Cardiac fibroblast (primary cell): ENCODE data around the gene CEP57L1.
"Not testable (repeated sequence)": the region's sequence is repeated elsewhere in the genome, so short reads cannot be mapped to it uniquely, and the experiment has no call there.

Experiments
- DNase-seq, 2 donors: peaks; one replicate each; pipeline versions ENCODE4 v3.0.0 to v3.0.0-alpha.2; 2010; ENCODE audit warnings: low read depth in 2 of 2
- H3K4me3 ChIP-seq, 2 donors: replicated peaks in 1 of 2; 1 replicate in 1 of 2; 2 replicates in 1 of 2; pipeline ENCODE4 v1.5.1; 2011; ENCODE audit warnings: low read depth in 2 of 2, low read length in 2 of 2, mild to moderate bottlenecking in 2 of 2, moderate library complexity in 1 of 2
- TF ChIP-seq, protein P1 (sequence below): IDR thresholded peaks from one replicate; pipeline ENCODE4 v1.5.1; 2011; ENCODE audit warnings: low read depth, mild to moderate bottlenecking, low read length, inconsistent platforms

Gene CEP57L1

DNA sequence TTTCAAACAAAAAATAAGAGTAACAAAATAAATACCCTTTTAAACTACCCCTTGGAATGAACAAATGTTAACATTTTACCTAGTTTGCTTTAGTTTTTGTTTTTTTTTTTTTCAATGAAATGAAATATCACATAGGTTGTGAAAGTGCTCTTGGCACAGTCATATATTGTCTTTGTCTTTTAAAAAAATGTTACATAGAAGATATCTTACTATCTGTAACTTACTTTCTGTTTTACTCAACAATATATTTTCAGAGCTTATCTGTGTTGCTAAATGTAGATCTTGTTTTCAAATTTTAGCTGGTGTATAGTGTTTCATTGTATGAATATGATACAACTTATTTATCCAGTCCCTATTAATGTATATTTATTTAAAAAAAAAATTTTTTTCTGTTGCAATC, 8.6 kb downstream of the CEP57L1 start:
- no peak for DNase-seq
- TF ChIP-seq, protein P1, sequence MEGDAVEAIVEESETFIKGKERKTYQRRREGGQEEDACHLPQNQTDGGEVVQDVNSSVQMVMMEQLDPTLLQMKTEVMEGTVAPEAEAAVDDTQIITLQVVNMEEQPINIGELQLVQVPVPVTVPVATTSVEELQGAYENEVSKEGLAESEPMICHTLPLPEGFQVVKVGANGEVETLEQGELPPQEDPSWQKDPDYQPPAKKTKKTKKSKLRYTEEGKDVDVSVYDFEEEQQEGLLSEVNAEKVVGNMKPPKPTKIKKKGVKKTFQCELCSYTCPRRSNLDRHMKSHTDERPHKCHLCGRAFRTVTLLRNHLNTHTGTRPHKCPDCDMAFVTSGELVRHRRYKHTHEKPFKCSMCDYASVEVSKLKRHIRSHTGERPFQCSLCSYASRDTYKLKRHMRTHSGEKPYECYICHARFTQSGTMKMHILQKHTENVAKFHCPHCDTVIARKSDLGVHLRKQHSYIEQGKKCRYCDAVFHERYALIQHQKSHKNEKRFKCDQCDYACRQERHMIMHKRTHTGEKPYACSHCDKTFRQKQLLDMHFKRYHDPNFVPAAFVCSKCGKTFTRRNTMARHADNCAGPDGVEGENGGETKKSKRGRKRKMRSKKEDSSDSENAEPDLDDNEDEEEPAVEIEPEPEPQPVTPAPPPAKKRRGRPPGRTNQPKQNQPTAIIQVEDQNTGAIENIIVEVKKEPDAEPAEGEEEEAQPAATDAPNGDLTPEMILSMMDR, result no peak
- H3K4me3 ChIP-seq, result no peak overlapping the region

DNA sequence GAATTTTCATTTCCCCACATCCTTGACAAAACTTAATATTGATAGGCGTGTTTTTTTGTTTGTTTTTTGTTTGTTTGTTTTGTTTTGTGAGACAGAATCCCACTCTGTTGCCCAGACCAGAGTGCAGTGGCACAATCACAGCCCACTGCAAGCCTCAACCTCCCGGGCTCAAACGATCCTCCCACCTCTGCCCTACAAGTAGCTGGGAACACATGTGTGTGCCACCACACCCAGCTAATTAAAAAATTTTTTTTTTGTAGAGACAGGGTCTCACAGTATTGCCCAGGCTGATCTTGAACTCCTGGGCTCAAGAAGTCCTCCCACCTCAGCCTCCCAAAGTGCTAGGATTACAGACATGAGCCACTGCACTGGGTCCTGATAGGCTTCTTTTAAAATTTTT, 9.2 kb downstream of the CEP57L1 start:
- no peak overlapping the region for H3K4me3 ChIP-seq
- TF ChIP-seq, protein P1, result no peak
- DNase-seq, result no peak

DNA sequence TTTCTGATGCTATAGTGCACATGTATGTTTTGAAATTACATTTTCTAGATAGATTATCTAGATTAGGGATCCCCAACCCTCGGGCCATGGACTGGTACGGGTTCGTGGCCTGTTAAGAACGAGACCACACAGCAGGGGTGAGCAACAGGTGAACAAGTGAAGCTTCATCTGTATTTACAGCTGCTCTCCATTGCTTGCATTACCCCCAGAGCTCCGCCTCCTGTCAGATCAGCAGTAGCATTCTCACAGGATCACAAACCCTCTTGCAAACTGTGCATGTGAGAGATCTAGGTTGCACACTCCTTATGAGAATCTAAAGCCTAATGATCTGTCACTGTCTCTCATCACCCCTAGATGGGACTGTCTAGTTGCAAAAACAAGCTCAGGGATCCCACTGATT, 10.4 kb downstream of the CEP57L1 start:
- no peak for DNase-seq
- H3K4me3 ChIP-seq, result no peak overlapping the region
- TF ChIP-seq, protein P1, result no peak

DNA sequence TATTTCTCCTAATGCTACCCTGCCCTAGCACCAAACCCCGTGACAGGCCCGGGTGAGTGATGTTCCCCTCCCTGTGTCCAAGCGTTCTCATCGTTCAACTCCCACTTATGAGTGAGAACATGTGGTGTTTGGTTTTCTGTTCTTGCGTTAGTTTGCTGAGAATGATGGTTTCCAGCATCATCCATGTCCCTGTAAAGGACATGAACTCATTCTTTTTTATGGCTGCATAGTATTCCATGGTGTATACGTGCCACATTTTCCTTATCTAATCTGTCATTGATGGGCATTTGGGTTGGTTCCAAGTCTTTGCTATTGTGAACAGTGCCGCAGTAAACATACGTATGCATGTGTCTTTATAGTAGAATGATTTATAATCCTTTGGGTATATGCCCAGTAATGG, 14.4 kb downstream of the CEP57L1 start:
- DNase-seq, H3K4me3 ChIP-seq: not testable (repeated sequence)

DNA sequence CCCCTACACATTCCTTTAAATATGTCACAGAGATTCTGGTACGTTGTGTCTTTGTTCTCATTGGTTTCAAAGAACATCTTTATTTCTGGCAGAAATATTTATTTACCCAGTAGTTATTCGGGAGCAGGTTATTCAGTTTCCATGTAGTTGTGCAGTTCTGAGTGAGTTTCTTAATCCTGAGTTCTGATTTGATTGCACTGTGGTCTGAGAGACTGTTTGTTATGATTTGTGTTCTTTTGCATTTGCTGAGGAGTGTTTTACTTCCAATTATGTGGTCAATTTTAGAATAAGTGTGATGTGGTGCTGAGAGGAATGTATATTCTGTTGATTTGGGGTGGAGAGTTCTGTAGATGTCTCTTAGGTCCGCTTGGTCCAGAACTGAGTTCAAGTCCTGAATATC, 17.4 kb downstream of the CEP57L1 start:
- DNase-seq, H3K4me3 ChIP-seq: not testable (repeated sequence)

DNA sequence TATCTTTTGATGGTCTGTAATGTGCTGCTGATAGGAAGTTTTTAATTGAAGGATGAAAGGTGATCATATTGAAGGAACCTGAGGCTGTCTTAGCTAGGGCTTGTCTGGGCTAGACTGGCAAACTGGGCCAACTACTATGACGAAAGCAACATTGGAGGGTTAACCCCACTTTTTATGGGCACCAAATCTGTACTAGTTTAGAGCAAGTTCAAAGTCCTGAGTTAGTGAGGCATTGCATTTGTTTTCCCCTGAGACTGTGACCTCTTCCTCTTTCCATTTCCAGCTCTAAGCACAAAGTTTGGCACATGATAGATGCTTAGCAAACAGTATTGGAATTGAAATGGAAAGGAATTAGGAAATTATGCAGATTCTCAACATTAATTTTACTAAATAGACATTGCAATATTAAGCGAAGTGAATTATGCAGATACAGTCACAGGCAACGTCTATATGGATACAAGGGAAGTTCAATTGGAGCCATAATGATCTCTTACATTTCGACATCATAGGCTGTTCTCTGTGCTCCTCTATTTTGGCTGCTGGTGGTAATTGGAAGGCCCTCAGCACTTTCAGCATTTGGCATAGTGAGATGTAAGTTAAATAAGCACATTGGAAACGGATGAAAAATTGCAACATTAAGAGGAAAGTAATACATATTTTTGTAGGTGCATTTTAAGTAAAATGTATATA, 22.2 kb downstream of the CEP57L1 start:
- no peak for DNase-seq
- TF ChIP-seq, protein P1, result no peak
- no peak overlapping the region for H3K4me3 ChIP-seq

DNA sequence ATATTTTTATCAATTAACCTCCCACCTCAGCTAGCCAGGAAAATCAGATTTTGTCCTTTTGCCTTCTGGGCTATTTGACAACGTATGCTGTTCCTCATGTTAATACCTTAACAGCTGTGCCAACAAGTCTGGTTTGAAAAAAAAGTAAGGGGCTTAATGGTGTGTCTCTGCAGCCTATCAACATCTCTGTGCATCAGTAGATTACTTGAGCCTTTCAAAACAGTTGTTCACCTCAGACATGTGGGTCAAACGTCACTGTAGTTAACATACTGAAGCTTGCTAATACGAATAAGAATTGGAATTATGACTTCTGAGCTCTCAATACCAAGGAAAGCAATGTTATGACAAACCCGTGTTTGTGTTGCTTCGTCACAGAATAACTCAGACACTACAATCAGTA, 23.0 kb downstream of the CEP57L1 start:
- no peak for DNase-seq
- TF ChIP-seq, protein P1, result no peak

DNA sequence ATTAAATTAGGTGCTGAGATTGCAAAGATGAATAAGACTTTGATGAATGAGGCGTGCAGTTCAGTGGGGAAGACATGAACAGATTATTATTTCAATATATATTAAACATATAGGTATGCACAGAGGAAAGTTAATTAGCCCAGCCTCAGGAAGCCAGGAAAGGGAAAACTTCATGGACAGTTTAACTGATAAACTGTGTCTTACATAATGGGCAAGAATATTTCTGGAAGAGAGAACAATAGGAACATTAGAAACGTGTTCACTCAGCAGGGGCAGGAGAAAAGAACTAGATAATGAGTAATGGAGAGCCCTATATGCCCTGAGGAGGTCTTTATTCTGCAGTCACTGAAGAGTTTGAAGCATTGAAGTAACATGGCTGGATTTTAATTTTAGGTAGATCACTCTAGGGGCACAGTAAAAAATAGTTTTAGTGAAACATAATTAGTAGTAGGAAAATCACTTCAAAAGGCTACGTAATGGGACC, 23.6 kb downstream of the CEP57L1 start:
- no peak overlapping the region for H3K4me3 ChIP-seq
- peak in 1 of 2 donors; percentile 15 for DNase-seq
- TF ChIP-seq, protein P1, result no peak

More for the DNA sequence above, 23.0 kb downstream of the CEP57L1 start:
- H3K4me3 ChIP-seq, result no peak overlapping the region
